SK-N-SH treated with all-trans-retinoic acid at 6 μM for 48 hours (cell line): Measurements from ENCODE around the gene TMEM187.
"Not testable (repeated sequence)": the region's sequence is repeated elsewhere in the genome, so short reads cannot be mapped to it uniquely, and the experiment has no call there.

Source experiments
- ATAC-seq: fragments of 200-7000 bp; cut with Tn5 transposase; 3 replicates; pipeline ENCODE4 v1.9.1; 2020; ENCODE audit warnings: mild to moderate bottlenecking, moderate library complexity
- ARNTL ChIP-seq: fragments of 450-650 bp; formaldehyde crosslinking; IDR thresholded peaks from 2 replicates; pipeline ENCODE4 v1.5.0; 2020; ENCODE audit warnings: low read depth, mild to moderate bottlenecking, moderate library complexity, borderline replicate concordance
- BACH2 ChIP-seq: fragments of 250-450 bp; sonication (Bioruptor Pico); IDR thresholded peaks from 2 replicates; pipeline ENCODE4 v1.9.0; 2021; ENCODE audit warnings: mild to moderate bottlenecking, borderline replicate concordance
- CREB5 ChIP-seq: fragments of 250-450 bp; sonication (Bioruptor Pico); IDR thresholded peaks from 2 replicates; pipeline ENCODE4 v1.5.1; 2020; ENCODE audit warnings: low read depth, mild to moderate bottlenecking, moderate library complexity
- CSRNP3 ChIP-seq: fragments of 250-450 bp; sonication (Bioruptor Pico); IDR thresholded peaks from 2 replicates; pipeline ENCODE4 v1.5.1; 2021; ENCODE audit warnings: mild to moderate bottlenecking, moderate library complexity
- ESRRG ChIP-seq: fragments of 250-450 bp; sonication (Bioruptor Pico); IDR thresholded peaks from 2 replicates; pipeline ENCODE4 v1.6.1; 2021; ENCODE audit warnings: mild to moderate bottlenecking
- GLIS3 ChIP-seq: fragments of 250-450 bp; sonication (Bioruptor Pico); IDR thresholded peaks from 2 replicates; pipeline ENCODE4 v1.5.0; 2020; ENCODE audit warnings: mild to moderate bottlenecking, moderate library complexity
- OSR1 ChIP-seq: fragments of 250-450 bp; sonication (Bioruptor Pico); IDR thresholded peaks from 2 replicates; pipeline ENCODE4 v1.8.0; 2022; ENCODE audit warnings: moderate library complexity, mild to moderate bottlenecking, inconsistent platforms
- PATZ1 ChIP-seq: fragments of 250-450 bp; sonication (Bioruptor Pico); IDR thresholded peaks from 2 replicates; pipeline ENCODE4 v1.8.0; 2020; ENCODE audit warnings: mild to moderate bottlenecking, moderate library complexity, borderline replicate concordance
- POU6F1 ChIP-seq: fragments of 250-450 bp; sonication (Bioruptor Pico); IDR thresholded peaks from 2 replicates; pipeline ENCODE4 v1.8.0; 2021; ENCODE audit warnings: low read depth, mild to moderate bottlenecking, moderate library complexity, borderline replicate concordance
- PPARA ChIP-seq: fragments of 250-450 bp; sonication (Bioruptor Pico); IDR thresholded peaks from 2 replicates; pipeline ENCODE4 v1.5.0; 2020; ENCODE audit warnings: mild to moderate bottlenecking, borderline replicate concordance
- SNAI2 ChIP-seq: fragments of 250-450 bp; sonication (Bioruptor Pico); IDR thresholded peaks from 2 replicates; pipeline ENCODE4 v1.5.0; 2020; ENCODE audit warnings: mild to moderate bottlenecking, moderate library complexity
- TCF4 ChIP-seq: fragments of 250-450 bp; sonication (Bioruptor Pico); IDR thresholded peaks from 2 replicates; pipeline ENCODE4 v1.8.0; 2021; ENCODE audit warnings: mild to moderate bottlenecking, moderate library complexity, borderline replicate concordance
- TOX ChIP-seq: fragments of 250-450 bp; sonication (Bioruptor Pico); IDR thresholded peaks from 2 replicates; pipeline ENCODE4 v1.8.0; 2021; ENCODE audit warnings: mild to moderate bottlenecking, moderate library complexity, borderline replicate concordance
- TSHZ2 ChIP-seq: fragments of 250-450 bp; sonication (Bioruptor Pico); IDR thresholded peaks from 2 replicates; pipeline ENCODE4 v1.5.0; 2020; ENCODE audit warnings: mild to moderate bottlenecking, moderate library complexity
- ZFP3 ChIP-seq: fragments of 250-450 bp; sonication (Bioruptor Pico); IDR thresholded peaks from 2 replicates; pipeline ENCODE4 v1.5.0; 2020; ENCODE audit warnings: mild to moderate bottlenecking, moderate library complexity
- ZFP30 ChIP-seq: fragments of 450-650 bp; formaldehyde crosslinking; IDR thresholded peaks from 2 replicates; pipeline ENCODE4 v1.5.0; 2022; ENCODE audit warnings: mild to moderate bottlenecking, moderate library complexity
- ZNF565 ChIP-seq: fragments of 450-650 bp; formaldehyde crosslinking; conservative IDR thresholded peaks from 2 replicates; pipeline ENCODE4 v1.5.0; 2020; ENCODE audit warnings: low read depth, mild to moderate bottlenecking, moderate library complexity
- ZNF70 ChIP-seq: fragments of 450-650 bp; formaldehyde crosslinking; IDR thresholded peaks from 2 replicates; pipeline ENCODE4 v1.5.0; 2020; ENCODE audit warnings: mild to moderate bottlenecking, moderate library complexity
- ZNF8 ChIP-seq: fragments of 450-650 bp; formaldehyde crosslinking; IDR thresholded peaks from 2 replicates; pipeline ENCODE4 v1.5.0; 2020; ENCODE audit warnings: mild to moderate bottlenecking, moderate library complexity

TMEM187 gene

GRCh38 chrX:153991013-153991580, 18.5 kb downstream of the TMEM187 start (continued):
- TF ChIP-seq BACH2 (CRISPR knock-in tag) = no peak
- no peak for TF ChIP-seq SNAI2 (CRISPR knock-in tag)
- TF ChIP-seq ZNF8 = no peak
- no peak for TF ChIP-seq ZNF70 (CRISPR knock-in tag)
- no peak for TF ChIP-seq TOX

- ATAC-seq = no peak
- TF ChIP-seq SNAI2 (CRISPR knock-in tag) (no peak), TOX (no peak), OSR1 (no peak), TCF4 (CRISPR knock-in tag) (no peak)
Measured at GRCh38 chrX:153992180-153992579, 19.6 kb downstream of the TMEM187 start.

- no peak for ATAC-seq
- TF ChIP-seq SNAI2 (CRISPR knock-in tag) (no peak), ZNF70 (CRISPR knock-in tag) (no peak), CSRNP3 (CRISPR knock-in tag) (no peak)
- TF ChIP-seq, all 23 proteins: peak for 0
Measured at GRCh38 chrX:153993079-153993478, 20.5 kb downstream of the TMEM187 start.

- no peak for ATAC-seq
- TF ChIP-seq CREB5 (CRISPR knock-in tag) (no peak), CSRNP3 (CRISPR knock-in tag) (no peak), PPARA (CRISPR knock-in tag) (no peak), TCF4 (CRISPR knock-in tag) (no peak), PATZ1 (CRISPR knock-in tag) (no peak), OSR1 (no peak), GLIS3 (no peak), ZFP3 (CRISPR knock-in tag) (no peak), ARNTL (CRISPR knock-in tag) (no peak), SNAI2 (CRISPR knock-in tag) (no peak), BACH2 (CRISPR knock-in tag) (no peak), TOX (no peak), ZNF565 (CRISPR knock-in tag) (no peak), ZFP30 (CRISPR knock-in tag) (no peak), TSHZ2 (CRISPR knock-in tag) (no peak), ESRRG (CRISPR knock-in tag) (no peak), POU6F1 (no peak), ZNF70 (CRISPR knock-in tag) (no peak)
- TF ChIP-seq, all 23 proteins: peak for 0
Measured at GRCh38 chrX:153993978-153994377, 21.4 kb downstream of the TMEM187 start.

- ATAC-seq = not testable (repeated sequence)
Measured at GRCh38 chrX:153994398-153994797, 21.8 kb downstream of the TMEM187 start.
